Activated CD8-positive, alpha-beta memory T cell treated with anti-CD3 and anti-CD28 coated beads for 24 hours (primary cell): ENCODE measurements around the gene CD1C.
"Not testable (repeated sequence)": the region's sequence is repeated elsewhere in the genome, so short reads cannot be mapped to it uniquely, and the experiment has no call there.

Experiments
- DNase-seq: peaks from one replicate; pipeline ENCODE4 v3.0.0-alpha.2; 2020

CD1C gene

GRCh38 chr1:158329733-158330132 is 40.0 kb downstream of the CD1C start:
- no peak for DNase-seq

GRCh38 chr1:158330391-158331105 is 40.8 kb downstream of the CD1C start:
- no peak for DNase-seq

GRCh38 chr1:158331106-158331425 is 41.3 kb downstream of the CD1C start:
- DNase-seq, result no peak

- DNase-seq, result no peak
Observed at GRCh38 chr1:158331481-158332150, 41.9 kb downstream of the CD1C start, which contains the start of gene CD1B. TSS of gene CD1B (minus strand) at chr1:158331531. CDS start at chr1:158331423, 108 bp downstream.

GRCh38 chr1:158333405-158334155 is 43.9 kb downstream of the CD1C start:
- no peak for DNase-seq

GRCh38 chr1:158334526-158335212 is 44.9 kb downstream of the CD1C start:
- DNase-seq, result no peak

- no peak for DNase-seq
Observed at GRCh38 chr1:158335213-158335532, 45.5 kb downstream of the CD1C start.

- DNase-seq, result not testable (repeated sequence)
Observed at GRCh38 chr1:158336413-158336812, 46.7 kb downstream of the CD1C start.
